ENCODE data around the gene ZNF682. TPM values are rescaled to one million over a fixed set of nuclear protein-coding genes. Genes with fewer than 3 reads are reported as not detected.
"Not testable (repeated sequence)": the region's sequence is repeated elsewhere in the genome, so short reads cannot be mapped to it uniquely, and the experiment has no call there.

ZNF682 gene
- total RNA-seq, 2 experiments from 2014 or later, result 9.1 to 9.4 TPM

DNA sequence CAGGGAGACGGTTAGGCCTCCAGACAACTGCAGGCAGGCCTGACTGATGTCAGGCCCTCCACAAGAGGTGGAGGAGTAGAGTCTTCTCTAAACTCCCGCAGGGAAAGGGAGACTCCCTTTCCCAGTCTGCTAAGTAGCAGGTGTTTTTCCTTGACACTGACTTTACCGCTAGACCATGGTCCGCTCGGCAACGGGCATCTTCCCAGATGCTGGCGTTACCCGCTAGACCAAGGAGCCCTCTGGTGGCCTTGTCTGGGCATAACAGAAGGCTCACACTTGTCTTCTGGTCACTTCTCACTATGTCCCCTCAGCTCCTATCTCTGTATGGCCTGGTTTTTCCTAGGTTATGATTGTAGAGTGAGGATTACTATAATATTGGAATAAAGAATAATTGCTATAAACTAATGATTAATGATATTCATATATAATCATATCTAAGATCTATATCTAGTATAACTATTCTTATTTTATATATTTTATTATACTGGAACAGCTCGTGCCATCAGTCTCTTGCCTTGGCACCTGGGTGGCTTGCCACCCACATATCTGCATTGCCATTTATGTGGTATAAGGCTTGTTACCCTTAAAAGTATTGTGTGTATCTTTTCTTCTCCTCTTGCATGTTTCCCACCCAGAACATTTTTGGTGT, 80.0 kb downstream of the ZNF682 start:
- DNase-seq, result peak; percentile 67
- H3K27me3 Mint-ChIP-seq; H3K36me3 Mint-ChIP-seq (ENCODE audit: low read depth); POLR2A ChIA-PET; H3K4me3 Mint-ChIP-seq; H3K27ac Mint-ChIP-seq; H3K4me1 Mint-ChIP-seq: not testable (repeated sequence)
- peaks cover 24% of the 10 kb centered on the region for H3K9me3 Mint-ChIP-seq
- CTCF ChIA-PET, result interaction anchor here (0.9 kb wide), 1 partner anchor 427 kb away, joined by 3 read pairs; no protein-coding TSS in a partner anchor

DNA sequence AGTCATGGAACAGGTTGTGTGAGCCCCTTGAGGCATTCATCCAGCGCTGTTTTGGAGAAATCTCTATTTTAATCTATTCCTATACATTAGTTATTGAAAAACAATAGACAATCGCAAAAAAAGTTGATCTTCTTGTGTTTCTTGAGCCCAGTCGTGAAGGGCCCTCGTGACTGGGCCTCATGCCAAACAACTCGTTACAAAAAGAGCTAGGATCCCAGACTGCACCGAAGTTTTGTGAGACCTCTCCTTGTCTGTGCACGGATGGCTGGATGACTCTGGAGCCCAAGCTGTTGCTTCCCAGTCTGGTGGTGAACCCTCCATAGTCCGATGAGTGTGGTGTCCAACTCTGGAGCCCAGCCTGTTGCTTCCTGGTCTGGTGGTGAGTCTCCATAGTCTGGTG, 81.5 kb downstream of the ZNF682 start:
- H3K4me3 Mint-ChIP-seq; POLR2A ChIA-PET; CTCF ChIA-PET; H3K27ac Mint-ChIP-seq; H3K36me3 Mint-ChIP-seq (ENCODE audit: low read depth); DNase-seq; H3K27me3 Mint-ChIP-seq; H3K4me1 Mint-ChIP-seq: not testable (repeated sequence)
- H3K9me3 Mint-ChIP-seq, result peaks cover 22% of the 10 kb centered on the region

- H3K4me3 Mint-ChIP-seq, result no peak overlapping the region
- H3K27me3 Mint-ChIP-seq, result no peaks in the 10 kb centered on the region
- no peaks in the 10 kb centered on the region for H3K36me3 Mint-ChIP-seq (ENCODE audit: low read depth)
- no peak for DNase-seq
- H3K4me1 Mint-ChIP-seq, result peaks cover 5% of the 10 kb centered on the region
- ChIA-PET CTCF (interaction anchor here (1.0 kb wide), 1 partner anchor 8 kb away, joined by 3 read pairs; no protein-coding TSS in a partner anchor), POLR2A (no interaction called here)
- H3K27ac Mint-ChIP-seq, result no peak overlapping the region
- H3K9me3 Mint-ChIP-seq, result peaks cover 21% of the 10 kb centered on the region
Measured at GRCh38 chr19:19956434-19957075, 82.8 kb downstream of the ZNF682 start.

DNA sequence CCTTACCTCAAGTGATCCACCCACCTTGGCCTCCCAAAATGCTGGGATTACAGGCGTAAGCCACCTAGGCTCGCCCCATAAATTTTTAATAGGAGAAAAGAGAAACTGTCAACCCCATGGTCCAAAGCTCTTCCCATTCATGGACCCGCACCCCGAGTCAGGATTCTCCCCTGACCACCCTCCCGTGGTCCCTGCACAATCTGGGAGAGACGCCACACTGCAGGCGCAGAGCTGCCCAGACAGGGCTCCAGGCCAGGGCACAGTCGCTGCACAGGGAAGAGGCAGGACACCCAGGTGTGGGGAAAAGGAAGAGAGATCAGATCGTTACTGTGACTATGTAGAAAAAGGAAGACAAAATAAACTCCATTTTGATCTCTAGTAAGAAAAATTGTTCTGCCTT, 84.1 kb downstream of the ZNF682 start:
- no peak overlapping the region for H3K4me3 Mint-ChIP-seq
- peaks cover 21% of the 10 kb centered on the region for H3K9me3 Mint-ChIP-seq
- H3K4me1 Mint-ChIP-seq, result peaks cover 5% of the 10 kb centered on the region
- no peak overlapping the region for H3K27ac Mint-ChIP-seq
- H3K27me3 Mint-ChIP-seq, result no peaks in the 10 kb centered on the region
- no peaks in the 10 kb centered on the region for H3K36me3 Mint-ChIP-seq (ENCODE audit: low read depth)
- DNase-seq, result no peak
- CTCF ChIA-PET, result no interaction called here
- POLR2A ChIA-PET, result no interaction called here

Other genes starting within 250 kb of the ZNF682 start
- gene ZNF506, start 217.8 kb downstream of the ZNF682 start, total RNA-seq, result 10 to 100 TPM; 23.0 to 26.7 TPM
- gene ZNF253, start 173.6 kb downstream of the ZNF682 start, total RNA-seq, result 10 to 100 TPM; 19.8 to 22.5 TPM
- 10 to 100 TPM; 14.7 to 15.8 TPM for gene ZNF93, start 138.6 kb downstream of the ZNF682 start, total RNA-seq
- gene ZNF90, start 38.5 kb upstream of the ZNF682 start, total RNA-seq, result 10 to 100 TPM; 11.0 to 12.3 TPM
- gene ZNF486, start 127.7 kb upstream of the ZNF682 start, total RNA-seq, result 10 to 100 TPM in 1 of 2 experiments, 1 to 10 TPM in 1; 9.3 to 11.4 TPM

Data from activated CD4-positive, alpha-beta T cell treated with anti-CD3 and anti-CD28 coated beads, Interleukin-2, amount 10 ng/mL, durations not matched to agents 7 days and 5 days (primary cell).